Neural progenitor cell (in vitro differentiated cells): ENCODE results near the gene CLINT1.

ENCODE experiments used
- CTCF ChIP-seq: fragments of 200-600 bp; sonication (generic); IDR thresholded peaks from 2 replicates; pipeline ENCODE4 v1.5.1; 2017; ENCODE audit warnings: antibody characterized with exemption, mild to moderate bottlenecking
- EZH2 ChIP-seq: fragments of 200-600 bp; sonication (generic); IDR thresholded peaks from 2 replicates; pipeline ENCODE4 v1.6.1; 2017; ENCODE audit warnings: antibody characterized with exemption, mild to moderate bottlenecking, moderate library complexity

- TF ChIP-seq CTCF (no peak), EZH2 (no peak)
Observed at GRCh38 chr5:157893611-157894010, 34.7 kb upstream of the CLINT1 start.
